ENCODE results near the gene WNT9A.

WNT9A gene

DNA sequence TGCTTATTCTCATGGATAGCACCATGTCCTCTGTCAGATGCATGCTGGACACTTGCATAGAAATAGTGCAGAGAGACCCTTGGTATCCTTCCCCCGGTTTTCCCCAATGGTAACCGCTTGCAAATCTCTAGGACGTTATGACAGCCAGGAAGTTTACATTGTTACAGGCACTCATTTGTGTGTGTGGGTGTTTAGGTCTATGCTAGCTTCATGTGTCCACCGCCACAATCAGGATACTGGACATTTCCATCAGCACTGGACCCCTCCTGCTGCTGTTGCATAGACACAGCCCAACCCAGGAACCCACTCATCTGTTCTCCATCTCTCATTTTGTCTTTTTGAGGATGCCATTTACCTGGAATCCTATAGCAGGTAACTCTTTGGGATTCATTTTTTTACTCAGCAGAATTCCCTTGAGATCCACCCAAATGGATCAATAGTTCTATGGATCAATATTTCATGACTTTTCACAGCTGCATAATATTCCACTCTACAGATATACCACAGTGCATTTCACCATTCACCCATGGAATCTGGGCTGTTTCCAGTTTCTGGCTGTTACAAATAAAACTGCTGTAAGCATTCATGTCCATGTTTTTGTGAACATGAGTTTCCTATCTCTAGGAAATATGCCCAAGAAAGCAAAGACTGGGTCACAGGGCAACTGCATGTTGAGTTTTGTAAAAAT is 6.6 kb upstream of the WNT9A start:
- FAIRE-seq: no peak

DNA sequence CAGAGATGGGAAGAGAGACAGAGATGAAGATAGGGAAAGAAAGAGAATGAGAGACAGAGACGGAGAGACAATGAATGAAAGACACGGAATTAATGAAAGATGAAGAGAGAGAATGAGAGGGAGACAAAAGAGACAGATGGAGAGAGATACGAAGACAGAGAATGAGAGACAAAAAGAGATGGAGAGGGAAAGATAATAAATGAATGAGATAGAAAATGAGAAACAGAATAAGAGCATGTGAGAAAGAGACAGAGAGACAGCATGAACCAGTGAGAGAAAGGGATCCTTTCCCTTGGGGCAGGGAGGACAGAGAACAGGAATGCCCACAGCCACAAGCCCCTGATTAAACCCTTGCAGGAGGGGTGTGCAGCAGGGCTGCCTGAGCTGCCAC is 5.3 kb upstream of the WNT9A start:
- no peak for FAIRE-seq

- no peak for FAIRE-seq
Observed at GRCh38 chr1:227952374-227953021, 4.8 kb upstream of the WNT9A start.

- FAIRE-seq: no peak
Observed at GRCh38 chr1:227951624-227952373, 4.1 kb upstream of the WNT9A start.

DNA sequence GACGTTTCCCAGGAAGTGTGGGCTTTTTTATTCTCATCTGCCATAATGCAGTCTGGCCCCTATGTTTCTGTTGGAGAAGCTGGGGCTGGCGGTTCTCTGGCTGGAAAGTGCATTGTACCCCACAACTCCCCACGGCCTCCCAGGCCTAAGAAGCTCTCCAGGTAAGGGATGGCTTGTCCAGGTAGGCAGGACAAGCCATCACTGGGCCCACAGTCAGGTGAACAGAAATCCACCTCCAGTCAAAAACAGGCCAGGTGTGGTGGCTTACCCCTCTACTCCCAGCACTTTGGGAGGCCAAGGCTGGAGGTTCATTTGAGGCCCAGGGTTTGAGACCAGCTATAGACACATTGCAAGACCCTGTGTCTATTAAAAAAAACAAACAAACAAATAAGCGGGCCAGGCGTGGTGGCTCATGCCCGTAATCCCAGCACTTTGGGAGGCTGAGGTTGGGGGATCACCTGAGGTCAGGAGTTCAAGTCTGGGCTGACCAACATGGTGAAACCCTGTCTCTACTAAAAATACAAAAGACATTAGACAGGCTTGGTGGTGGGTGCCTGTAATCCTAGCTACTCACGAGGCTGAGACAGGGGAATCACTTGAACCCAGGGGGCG is 3.1 kb upstream of the WNT9A start:
- FAIRE-seq: no peak

- no peak for FAIRE-seq
Observed at GRCh38 chr1:227949954-227950734, 2.4 kb upstream of the WNT9A start.

- FAIRE-seq: no peak
Observed at GRCh38 chr1:227949341-227949921, 1.7 kb upstream of the WNT9A start.

GRCh38 chr1:227948493-227949260 is 945 bp upstream of the WNT9A start:
- no peak for FAIRE-seq

DNA sequence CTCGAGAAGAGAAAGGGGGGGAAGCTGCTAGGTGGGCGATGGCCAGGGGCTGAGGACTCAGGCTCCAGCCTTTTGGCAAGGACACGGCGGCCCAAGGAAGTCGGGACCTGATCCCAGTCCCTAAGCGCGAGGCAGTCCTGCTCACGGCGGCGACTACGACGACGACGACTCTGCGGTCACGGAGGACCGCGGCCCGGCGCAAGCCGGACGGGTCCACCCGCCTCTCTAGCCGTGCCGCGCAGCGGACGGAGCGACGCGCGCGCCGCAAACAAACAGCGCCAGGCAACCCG is 401 bp downstream of the WNT9A start:
- FAIRE-seq: no peak

- FAIRE-seq: no peak
Observed at GRCh38 chr1:227946624-227947385, 927 bp downstream of the WNT9A start.

GRCh38 chr1:227945891-227946623 is 1.7 kb downstream of the WNT9A start:
- no peak for FAIRE-seq

DNA sequence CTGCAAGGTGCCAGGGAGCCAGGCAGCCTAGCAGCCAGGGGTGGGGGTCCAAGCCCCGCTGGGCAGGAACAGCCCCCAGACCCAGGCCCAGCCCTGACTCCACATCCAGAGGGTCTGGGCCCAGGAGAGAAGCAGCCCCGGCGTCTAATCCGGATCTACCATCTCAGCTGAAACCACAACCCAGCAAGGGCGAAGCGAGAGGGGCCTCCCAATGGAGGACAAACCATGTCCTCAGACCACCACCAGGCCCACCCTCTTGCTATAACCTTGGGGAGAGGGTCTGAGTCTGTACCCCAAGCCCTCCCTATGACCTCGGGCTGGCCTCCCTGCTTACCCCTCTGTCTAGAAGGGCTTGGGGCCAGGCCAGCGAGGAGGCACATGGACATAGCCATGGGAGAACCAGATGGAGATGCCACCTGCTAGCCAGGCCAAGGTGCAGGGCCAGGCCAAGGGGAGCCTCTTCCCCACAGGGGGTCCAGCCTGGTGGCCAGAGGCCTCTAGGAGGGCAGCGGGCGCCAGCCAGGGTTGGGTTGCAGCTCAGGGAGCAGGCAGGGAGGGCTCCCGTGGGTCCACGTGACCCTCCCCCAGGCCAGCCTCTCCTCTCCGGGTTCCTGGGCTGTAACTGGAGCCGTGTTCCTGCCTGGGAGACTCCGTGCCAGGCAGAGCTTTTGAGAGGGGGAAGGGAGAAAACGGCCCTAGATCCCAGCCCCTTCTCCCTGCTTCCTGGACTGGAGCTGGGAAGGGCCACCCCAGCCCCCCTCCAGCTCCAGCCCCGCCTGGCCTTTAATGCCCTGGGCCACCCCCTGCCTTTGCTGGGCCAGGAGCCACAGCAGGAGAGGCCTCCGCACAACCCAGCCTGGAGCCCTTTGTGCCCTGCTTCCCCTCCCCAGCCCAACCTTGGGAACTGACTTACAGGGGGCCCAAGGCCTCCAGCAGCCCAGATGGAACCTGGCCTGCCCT is 2.5 kb downstream of the WNT9A start:
- no peak for FAIRE-seq

- no peak for FAIRE-seq
Observed at GRCh38 chr1:227944090-227944930, 3.4 kb downstream of the WNT9A start.

- no peak for FAIRE-seq
Observed at GRCh38 chr1:227943381-227944089, 4.2 kb downstream of the WNT9A start.

- no peak for FAIRE-seq
Observed at GRCh38 chr1:227942716-227943261, 4.9 kb downstream of the WNT9A start.

GRCh38 chr1:227942021-227942715 is 5.6 kb downstream of the WNT9A start:
- no peak for FAIRE-seq

All from endometrium (tissue), 2 donors.